H1 (cell line): ENCODE results near the gene TLK2.
"Not testable (repeated sequence)": the region's sequence is repeated elsewhere in the genome, so short reads cannot be mapped to it uniquely, and the experiment has no call there.

Source experiments
- ASH2L ChIP-seq: fragments of 200-600, 300-600 bp; sonication (generic); IDR thresholded peaks from one replicate; pipeline ENCODE4 v1.7.1; 2017; ENCODE audit warnings: low read length
- EZH2 ChIP-seq: fragments of 200-600 bp; sonication (generic); IDR thresholded peaks from 2 replicates; pipeline ENCODE4 v1.7.1; 2012; ENCODE audit warnings: low read depth, mild to moderate bottlenecking, moderate library complexity, low read length, inconsistent platforms; ENCODE audit not compliant: severe bottlenecking
- GTF2F1 ChIP-seq: IDR thresholded peaks from 2 replicates; pipeline ENCODE4 v1.6.1; 2012; ENCODE audit warnings: low read depth, low read length, improper control_type of control experiment, borderline replicate concordance
- HDAC2 ChIP-seq, 2 experiments: fragments of 300-600 bp in 1 of 2; sonication (generic) in 1 of 2; IDR thresholded peaks; 2 replicates each; pipeline ENCODE4 v1.6.1; 2011 to 2012; ENCODE audit warnings: low read depth in 2 of 2, low read length in 2 of 2, mild to moderate bottlenecking in 2 of 2, moderate library complexity in 2 of 2, borderline replicate concordance in 1 of 2, inconsistent platforms in 1 of 2
- PHF8 ChIP-seq: fragments of 200-600 bp; sonication (generic); conservative IDR thresholded peaks from 2 replicates; pipeline ENCODE4 v1.7.1; 2012; ENCODE audit warnings: low read depth, mild to moderate bottlenecking, inconsistent platforms, low read length, moderate library complexity
- POLR2AphosphoS5 ChIP-seq: IDR thresholded peaks from 2 replicates; pipeline ENCODE4 v1.6.1; 2011; ENCODE audit warnings: low read depth, low read length
- RAD21 ChIP-seq, 2 experiments: IDR thresholded peaks in 1 of 2; conservative IDR thresholded peaks in 1 of 2; 2 replicates each; pipeline ENCODE4 v1.6.1; 2011; ENCODE audit warnings: low read depth in 2 of 2, low read length in 2 of 2, improper control_type of control experiment in 1 of 2, inconsistent platforms in 1 of 2, mild to moderate bottlenecking in 1 of 2, moderate library complexity in 1 of 2
- RXRA ChIP-seq: IDR thresholded peaks from 2 replicates; pipeline ENCODE4 v1.6.1; 2011; ENCODE audit warnings: low read depth, mild to moderate bottlenecking, low read length, moderate library complexity; ENCODE audit not compliant: insufficient read depth
- TBP ChIP-seq: IDR thresholded peaks from 2 replicates; pipeline ENCODE4 v1.6.1; 2011; ENCODE audit warnings: low read depth, low read length, improper control_type of control experiment
- YY1 ChIP-seq: IDR thresholded peaks from 2 replicates; pipeline ENCODE4 v1.6.1; 2011; ENCODE audit warnings: low read depth, mild to moderate bottlenecking, low read length
- TF ChIP-seq, protein P1 (sequence below), 3 experiments: IDR thresholded peaks; 1 replicate in 2 of 3; 2 replicates in 1 of 3; pipeline versions ENCODE4 v1.5.1 to v1.6.1; 2011; ENCODE audit warnings: low read length in 3 of 3, mild to moderate bottlenecking in 3 of 3, inconsistent platforms in 2 of 3, low read depth in 1 of 3, moderate library complexity in 1 of 3; ENCODE audit not compliant: insufficient read depth in 1 of 3; ENCODE audit errors: control extremely low read depth in 1 of 3
- TF ChIP-seq, protein P2 (sequence below): IDR thresholded peaks from 2 replicates; pipeline ENCODE4 v1.6.1; 2011; ENCODE audit warnings: low read length, improper control_type of control experiment
- TF ChIP-seq, protein P3 (sequence below): IDR thresholded peaks from 2 replicates; pipeline ENCODE4 v1.6.1; 2012; ENCODE audit warnings: low read length, inconsistent platforms

DNA sequence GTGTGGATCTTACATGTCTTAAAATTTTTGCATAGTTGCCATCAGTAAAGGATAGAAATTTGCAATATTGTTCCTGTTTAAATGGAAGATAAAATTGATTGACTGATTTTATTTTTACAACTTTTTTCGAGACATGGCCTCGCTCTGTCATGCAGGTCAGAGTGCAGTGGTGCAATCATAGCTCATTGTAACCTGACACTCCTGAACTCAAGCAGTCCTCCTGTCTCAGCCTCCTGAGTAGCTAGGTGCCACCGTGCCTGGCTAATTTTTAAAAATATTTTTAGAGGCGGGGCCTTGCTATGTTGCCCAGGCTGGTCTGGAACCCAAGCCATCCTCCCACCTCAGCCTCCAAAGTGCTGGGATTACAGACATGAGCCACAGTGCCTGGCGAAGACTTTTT lies 42.7 kb downstream of the TLK2 start:
- TF ChIP-seq PHF8; RAD21 (IDR thresholded peaks at IDR 0.05 in 1 of 2, conservative IDR thresholded peaks at IDR 0.05 in 1 of 2; ENCODE audit: low read depth in 2 of 2, low read length in 2 of 2); YY1; EZH2; ASH2L; HDAC2 (IDR thresholded peaks at IDR 0.05; ENCODE audit: borderline replicate concordance in 1 of 2, low read depth in 2 of 2, low read length in 2 of 2); RXRA; GTF2F1; POLR2AphosphoS5; TBP: not testable (repeated sequence)
- TF ChIP-seq, protein P1, sequence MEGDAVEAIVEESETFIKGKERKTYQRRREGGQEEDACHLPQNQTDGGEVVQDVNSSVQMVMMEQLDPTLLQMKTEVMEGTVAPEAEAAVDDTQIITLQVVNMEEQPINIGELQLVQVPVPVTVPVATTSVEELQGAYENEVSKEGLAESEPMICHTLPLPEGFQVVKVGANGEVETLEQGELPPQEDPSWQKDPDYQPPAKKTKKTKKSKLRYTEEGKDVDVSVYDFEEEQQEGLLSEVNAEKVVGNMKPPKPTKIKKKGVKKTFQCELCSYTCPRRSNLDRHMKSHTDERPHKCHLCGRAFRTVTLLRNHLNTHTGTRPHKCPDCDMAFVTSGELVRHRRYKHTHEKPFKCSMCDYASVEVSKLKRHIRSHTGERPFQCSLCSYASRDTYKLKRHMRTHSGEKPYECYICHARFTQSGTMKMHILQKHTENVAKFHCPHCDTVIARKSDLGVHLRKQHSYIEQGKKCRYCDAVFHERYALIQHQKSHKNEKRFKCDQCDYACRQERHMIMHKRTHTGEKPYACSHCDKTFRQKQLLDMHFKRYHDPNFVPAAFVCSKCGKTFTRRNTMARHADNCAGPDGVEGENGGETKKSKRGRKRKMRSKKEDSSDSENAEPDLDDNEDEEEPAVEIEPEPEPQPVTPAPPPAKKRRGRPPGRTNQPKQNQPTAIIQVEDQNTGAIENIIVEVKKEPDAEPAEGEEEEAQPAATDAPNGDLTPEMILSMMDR (IDR thresholded peaks at IDR 0.05; ENCODE audit: control extremely low read depth in 1 of 3, insufficient read depth in 1 of 3, low read depth in 1 of 3, low read length in 3 of 3) = not testable (repeated sequence)
- TF ChIP-seq, protein P2, sequence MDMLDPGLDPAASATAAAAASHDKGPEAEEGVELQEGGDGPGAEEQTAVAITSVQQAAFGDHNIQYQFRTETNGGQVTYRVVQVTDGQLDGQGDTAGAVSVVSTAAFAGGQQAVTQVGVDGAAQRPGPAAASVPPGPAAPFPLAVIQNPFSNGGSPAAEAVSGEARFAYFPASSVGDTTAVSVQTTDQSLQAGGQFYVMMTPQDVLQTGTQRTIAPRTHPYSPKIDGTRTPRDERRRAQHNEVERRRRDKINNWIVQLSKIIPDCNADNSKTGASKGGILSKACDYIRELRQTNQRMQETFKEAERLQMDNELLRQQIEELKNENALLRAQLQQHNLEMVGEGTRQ = not testable (repeated sequence)
- TF ChIP-seq, protein P3, sequence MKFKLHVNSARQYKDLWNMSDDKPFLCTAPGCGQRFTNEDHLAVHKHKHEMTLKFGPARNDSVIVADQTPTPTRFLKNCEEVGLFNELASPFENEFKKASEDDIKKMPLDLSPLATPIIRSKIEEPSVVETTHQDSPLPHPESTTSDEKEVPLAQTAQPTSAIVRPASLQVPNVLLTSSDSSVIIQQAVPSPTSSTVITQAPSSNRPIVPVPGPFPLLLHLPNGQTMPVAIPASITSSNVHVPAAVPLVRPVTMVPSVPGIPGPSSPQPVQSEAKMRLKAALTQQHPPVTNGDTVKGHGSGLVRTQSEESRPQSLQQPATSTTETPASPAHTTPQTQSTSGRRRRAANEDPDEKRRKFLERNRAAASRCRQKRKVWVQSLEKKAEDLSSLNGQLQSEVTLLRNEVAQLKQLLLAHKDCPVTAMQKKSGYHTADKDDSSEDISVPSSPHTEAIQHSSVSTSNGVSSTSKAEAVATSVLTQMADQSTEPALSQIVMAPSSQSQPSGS = not testable (repeated sequence)
